ENCODE data around the gene DYRK1A. TPM values are rescaled to one million over a fixed set of nuclear protein-coding genes. Genes with fewer than 3 reads are reported as not detected.

DYRK1A gene
- total RNA-seq, 1 donor from 2014 or later, result 76.0 TPM

GRCh38 chr21:37550618-37551330 lies 184.2 kb downstream of the DYRK1A start:
- no peak for DNase-seq (ENCODE audit: low read depth)

- no peak for DNase-seq (ENCODE audit: low read depth)
These were observed 184.9 kb downstream of the DYRK1A start for GRCh38 chr21:37551331-37551992.

DNA sequence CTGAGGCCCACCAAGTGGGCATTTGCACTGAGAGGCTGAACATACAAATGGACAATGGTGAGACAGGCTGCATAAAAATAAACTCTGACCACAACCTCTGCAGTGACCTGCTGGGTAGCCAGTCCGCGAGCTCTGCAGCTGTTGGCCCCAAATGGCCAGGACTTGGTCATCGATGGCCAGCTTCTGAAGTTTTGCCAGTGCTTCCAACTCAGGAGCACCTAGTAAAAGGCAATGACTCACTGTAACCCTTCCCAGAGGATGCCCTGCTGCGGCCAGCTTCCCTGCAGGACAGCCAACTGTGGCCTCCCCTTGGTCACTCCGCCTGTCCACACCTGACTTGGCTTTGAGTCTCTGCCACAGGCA lies 185.4 kb downstream of the DYRK1A start:
- DNase-seq (ENCODE audit: low read depth), result peak; percentile 23

DNA sequence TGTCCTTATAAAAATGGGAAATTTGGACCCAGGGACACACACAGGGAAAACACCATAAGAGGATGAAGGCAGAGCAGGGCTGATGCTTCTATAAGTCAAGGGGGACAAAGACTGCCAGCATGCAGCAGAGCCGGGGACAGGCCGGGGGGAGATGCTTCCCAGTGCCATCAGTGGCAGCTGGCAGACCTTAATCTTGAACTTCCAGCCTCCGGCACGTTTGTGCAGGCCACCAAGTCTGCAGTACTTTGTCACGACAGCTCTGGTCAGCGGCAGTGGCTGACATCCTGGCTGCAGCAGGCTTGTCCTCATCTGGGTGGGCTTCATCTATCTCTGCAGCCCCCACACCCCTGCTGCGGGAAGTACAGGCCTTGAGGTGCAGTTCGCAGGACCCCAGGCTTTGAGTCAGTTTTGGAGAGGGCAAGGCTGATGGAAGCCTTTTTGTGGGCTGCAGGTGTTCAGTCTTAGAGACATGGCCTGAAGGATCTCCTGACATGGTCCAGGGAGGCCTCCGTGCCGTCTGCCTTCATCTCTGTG lies 186.0 kb downstream of the DYRK1A start:
- DNase-seq (ENCODE audit: low read depth), result no peak

DNA sequence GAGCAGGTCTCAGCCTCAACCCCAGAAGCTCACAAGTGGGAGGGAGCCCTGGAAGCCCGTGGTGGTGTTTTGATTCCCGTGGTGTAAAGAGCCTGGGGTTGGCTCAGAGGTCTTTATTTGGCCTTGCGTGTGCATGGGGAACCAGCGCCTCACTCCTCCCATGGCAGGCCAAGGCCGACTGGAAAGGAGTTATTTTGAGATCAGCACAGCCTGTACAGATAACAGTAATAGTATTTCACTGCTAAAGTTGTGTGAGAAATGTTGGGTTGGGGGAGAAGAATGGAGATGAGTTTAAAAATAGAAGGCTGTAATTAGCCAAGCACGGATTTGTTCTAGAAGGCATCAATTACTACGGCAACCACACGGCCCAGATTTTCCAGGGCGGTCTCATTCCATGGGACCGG lies 186.5 kb downstream of the DYRK1A start:
- DNase-seq (ENCODE audit: low read depth), result no peak

- no peak for DNase-seq (ENCODE audit: low read depth)
These were observed 188.2 kb downstream of the DYRK1A start for GRCh38 chr21:37554661-37555379.

DNA sequence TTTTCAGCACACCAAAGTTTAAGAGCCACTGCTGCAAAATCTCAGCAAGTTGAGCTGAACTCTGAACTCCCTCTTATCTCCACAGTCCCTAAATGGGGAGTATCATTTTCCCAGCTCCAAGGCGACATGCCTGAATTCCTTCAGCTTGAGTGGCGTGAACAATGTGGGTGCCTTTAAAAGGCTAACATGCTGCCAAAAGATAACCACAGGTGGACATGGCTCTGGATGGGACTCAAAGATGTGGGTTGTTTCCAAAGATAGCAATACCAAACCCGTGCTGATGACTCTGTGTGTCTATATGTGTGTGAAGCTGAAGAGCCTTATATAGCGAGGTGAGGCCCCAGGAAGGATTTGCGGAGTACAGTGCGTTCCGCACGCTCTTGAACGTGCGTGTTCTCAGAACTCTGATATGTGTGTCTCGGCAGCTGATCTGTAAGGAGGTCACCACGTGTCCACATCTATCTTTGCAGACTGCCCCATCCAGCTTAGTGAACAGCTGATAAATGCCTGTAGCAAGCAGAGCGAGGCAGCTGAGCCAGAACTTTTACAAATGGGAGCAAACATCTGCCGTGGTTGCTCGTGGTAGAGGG lies 189.2 kb downstream of the DYRK1A start:
- no peak for DNase-seq (ENCODE audit: low read depth)

DNA sequence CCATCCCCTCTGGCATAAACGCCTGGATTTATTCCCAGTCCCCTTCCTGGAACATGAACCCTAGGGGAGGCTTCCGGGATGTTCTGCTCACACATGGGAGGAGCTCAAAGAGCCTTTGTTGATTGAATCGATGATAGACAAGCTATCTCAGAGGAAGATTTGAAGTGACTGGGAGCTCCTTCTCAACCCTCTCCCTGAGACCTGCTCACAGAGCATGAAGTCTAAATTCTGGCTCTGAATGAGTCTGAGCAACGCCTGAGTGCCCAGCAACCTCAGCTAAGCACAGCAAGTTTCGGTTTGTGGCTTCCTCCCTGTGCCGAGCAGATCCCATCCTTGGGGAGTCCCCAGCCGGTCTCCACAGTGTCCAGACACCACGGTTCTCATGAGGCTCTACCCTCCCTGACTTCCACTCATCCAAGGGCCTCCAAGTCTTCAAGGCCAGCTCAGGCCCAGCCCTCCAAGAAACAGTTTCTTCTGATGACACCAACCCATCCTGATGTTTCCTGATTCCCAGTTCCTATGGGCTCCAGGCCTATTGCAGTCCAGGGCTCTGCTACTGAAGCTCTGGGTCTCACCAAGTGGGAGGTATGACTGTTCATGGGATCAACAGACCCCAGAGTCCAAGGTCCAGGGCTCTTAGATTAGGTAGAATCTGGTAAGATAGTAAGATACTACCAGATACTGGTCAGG lies 190.8 kb downstream of the DYRK1A start:
- peak; percentile 78 for DNase-seq (ENCODE audit: low read depth)

DNA sequence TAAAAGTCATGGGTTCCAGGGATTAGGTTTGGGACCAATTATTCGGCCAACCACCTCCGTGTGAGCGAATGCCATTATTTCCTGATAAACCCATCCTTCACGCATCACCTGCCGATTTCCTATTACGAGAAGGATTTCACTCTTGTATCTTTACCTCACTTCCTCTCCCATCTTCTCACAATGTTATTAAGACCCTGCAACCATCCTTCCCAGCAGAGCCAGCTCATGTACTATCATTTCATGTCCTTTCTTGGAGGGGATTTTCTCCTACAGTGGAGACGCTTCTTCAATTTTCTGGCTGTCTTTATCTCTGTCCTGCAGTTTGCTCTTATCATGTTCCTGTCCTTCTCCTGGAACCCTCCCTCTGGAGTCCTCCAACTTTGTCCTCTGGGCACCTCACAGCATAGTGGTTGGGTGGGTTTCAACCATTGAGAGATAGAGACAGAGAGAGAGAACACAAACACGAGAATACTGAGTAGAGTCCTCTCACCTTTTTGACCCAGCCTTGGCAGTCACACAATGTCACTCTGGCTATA lies 192.2 kb downstream of the DYRK1A start:
- no peak for DNase-seq (ENCODE audit: low read depth)

DNA sequence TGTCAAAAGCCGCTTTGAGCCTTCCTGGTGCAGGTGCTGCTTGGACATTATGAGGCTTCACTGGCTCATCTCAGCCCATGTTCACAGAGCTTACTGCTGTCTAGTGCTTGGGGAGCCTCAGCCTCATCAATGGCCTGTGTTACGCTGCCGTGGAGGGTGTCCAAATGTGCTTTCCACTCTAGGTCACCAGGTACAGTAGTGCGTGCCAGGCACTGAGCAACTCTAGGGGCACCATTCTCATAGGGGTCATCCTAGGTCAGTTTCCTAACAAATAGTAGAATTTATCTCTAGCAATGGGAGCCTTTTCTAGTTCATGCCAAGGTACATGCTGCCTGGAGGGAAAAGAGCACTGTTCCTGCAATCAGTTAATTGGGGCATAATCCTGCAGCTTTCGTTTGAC lies 193.8 kb downstream of the DYRK1A start:
- DNase-seq (ENCODE audit: low read depth), result no peak

- no peak for DNase-seq (ENCODE audit: low read depth)
These were observed 194.9 kb downstream of the DYRK1A start for GRCh38 chr21:37561506-37561905.

- DNase-seq (ENCODE audit: low read depth), result no peak
These were observed 195.7 kb downstream of the DYRK1A start for GRCh38 chr21:37561941-37562919.

GRCh38 chr21:37562920-37563640 lies 196.5 kb downstream of the DYRK1A start:
- no peak for DNase-seq (ENCODE audit: low read depth)

DNA sequence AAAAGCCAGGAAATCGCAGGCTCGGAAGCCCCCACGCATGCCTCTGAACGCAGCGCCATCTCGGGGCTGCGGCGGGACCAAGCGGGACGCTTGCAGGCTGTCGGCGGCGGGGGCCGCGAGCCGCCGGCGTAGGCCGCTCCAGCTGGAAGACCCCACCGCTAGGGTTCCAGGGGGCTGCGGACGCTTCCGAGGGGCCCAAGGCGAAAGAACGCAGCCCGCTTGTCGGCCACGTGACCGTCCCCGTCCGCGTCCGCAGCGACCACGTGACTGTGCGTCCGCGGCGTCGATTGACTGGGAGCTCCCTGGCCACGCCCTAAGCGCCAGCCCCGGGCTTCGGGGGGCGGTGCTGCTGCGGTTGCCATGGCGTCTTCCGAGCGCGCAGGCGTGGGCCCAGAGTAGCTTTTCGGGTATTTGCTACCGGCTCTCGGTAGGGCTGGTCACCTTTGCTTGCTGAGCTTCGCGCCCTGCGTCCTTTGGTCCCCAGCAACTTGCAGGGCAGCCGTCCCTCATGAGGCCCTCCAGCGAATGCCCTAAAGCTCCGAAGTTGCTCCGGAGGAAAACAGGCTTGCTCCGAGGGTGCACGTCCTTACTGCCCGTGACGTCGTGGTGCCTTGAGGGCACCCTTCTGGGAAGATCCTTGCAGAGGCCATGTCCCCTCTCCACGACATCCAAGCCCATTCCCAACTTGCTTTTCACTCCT lies 197.2 kb downstream of the DYRK1A start:
- DNase-seq (ENCODE audit: low read depth), result peak; percentile 82

DNA sequence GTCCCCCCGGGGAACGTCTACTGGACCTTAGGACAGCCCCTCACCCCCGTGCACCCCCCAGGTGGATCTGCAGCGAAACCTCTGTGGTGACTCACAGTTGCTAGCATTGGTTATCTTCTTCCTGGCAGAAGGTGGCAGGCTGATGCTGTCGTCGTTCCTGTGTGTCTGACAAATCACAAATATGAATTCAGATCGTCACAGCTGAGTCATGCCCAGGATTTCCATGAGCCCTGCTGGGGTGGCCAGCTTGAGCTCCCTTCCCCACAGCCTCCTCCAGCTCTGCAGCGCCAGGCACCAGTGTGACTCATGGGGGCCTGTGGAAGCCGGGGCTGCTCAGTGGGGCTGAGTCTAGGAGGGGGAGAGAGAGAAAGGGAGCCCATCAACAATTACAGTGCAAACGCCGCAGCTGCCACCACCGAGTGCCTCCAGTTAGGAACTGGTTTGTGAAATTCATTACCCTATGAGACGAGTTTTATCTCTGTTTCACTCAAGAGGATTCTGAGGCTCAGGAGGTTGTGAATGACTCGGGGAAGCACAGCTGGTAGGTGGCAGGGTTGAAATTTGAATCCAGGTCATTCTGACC lies 197.9 kb downstream of the DYRK1A start:
- peak; percentile 97 for DNase-seq (ENCODE audit: low read depth)

GRCh38 chr21:37564924-37565529 lies 198.5 kb downstream of the DYRK1A start:
- no peak for DNase-seq (ENCODE audit: low read depth)

DNA sequence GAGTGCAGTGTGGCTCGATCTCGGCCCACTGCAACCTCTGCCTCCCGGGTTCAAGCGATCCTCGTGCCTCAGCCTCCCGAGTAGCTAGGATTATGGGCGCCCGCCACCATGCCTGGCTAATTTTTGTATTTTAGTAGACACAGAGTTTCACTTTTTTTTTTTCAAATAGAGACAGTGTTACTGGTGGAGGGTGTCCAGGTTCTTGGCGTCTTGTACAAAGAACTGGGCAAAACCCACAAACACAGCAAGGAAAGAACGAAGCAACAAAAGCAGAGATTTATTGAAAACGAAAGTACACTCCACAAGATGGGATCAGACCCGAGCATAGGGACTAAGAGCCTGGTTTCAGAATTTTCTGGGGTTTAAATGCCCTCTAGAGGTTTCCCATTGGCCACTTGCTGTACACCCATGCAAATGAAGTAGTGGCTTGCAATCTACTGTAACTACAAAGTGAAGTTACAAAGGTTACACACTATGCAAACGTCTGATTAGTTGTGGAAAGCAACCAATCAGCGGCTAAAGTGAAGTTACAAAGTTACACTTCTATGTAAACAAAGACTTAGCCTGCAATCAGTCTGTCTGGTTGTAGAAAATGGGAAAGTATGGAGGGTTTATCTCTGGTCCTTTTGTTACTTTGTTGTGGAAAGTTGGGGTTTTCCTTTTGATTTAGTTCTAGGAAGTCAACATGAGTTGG lies 199.1 kb downstream of the DYRK1A start:
- DNase-seq (ENCODE audit: low read depth), result no peak

Measured in renal cortical epithelial cell (primary cell).